DLD1 (cell line): ENCODE data around the gene PTCD1.
"Not testable (repeated sequence)": the region's sequence is repeated elsewhere in the genome, so short reads cannot be mapped to it uniquely, and the experiment has no call there.

Experiments used
- in situ Hi-C: cut with HindIII; loops from 2 replicates; pipeline ENCODE4 v1.10.0; 2017; ENCODE audit warnings: low sequenced_read_pairs

The PTCD1 gene

DNA sequence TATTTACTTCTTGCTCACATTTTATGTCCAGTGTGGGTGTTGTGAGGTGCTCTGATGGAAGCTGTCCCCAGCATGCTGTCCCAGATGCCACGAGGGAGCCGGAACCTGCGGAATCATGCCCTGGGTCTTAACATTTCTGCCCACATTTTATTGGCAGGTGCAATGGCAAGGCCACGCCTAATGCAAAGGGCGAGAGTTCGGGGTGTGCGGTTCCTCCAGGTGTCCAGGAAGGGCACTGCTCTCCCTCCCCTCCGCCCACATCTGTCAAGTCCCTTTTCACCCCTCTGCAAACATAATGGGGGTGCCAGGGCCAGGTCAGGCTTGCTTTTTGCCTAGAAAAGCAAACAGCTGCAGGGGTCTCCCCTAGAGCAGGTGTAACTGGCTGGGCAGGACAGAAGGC is 46.6 kb downstream of the PTCD1 start:
- in situ Hi-C loops, result no loop called here

DNA sequence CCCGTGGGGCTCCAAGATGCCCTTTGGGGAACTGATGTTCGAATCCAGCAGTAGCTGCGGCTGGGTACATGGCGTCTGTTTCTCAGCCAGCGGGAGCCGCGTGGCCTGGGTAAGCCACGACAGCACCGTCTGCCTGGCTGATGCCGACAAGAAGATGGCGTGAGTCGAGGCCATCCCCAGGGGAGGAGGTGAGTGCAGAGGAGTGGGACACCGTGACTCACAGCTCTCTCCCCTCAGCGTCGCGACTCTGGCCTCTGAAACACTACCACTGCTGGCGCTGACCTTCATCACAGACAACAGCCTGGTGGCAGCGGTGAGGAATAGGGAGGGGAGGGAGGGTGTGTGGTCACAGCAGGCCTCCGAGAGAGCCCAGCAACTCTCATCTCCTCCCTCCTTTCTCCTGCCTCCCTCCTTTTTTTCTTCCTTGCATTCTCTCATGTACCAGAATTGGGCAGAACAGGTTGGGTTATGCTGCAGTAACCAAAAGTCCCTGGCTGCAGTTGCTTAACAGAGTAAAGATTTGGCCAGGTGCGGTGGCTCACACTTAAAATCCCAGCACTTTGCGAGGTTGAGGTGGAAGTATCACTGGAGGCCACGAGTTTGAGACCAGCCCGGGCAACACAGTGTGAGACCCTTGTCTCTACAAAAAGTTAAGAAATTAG is 47.5 kb downstream of the PTCD1 start:
- in situ Hi-C loops, result no loop called here

DNA sequence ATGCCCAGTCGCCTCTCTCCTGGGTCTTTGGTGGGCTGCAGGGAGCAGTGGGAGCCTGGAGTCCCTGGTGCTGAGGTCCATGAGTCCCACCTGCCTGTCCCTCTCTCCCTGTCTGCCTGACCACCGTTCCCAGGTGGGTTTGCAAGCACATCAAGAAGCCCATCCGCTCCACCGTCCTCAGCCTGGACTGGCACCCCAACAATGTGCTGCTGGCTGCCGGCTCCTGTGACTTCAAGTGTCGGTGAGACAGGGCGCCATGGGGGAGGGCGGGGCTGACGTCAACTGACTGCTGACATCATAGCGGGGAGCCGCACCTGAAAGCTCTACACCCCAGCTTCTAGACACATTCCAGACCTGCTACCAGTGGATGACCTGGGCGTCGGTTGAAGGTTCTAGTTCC is 48.8 kb downstream of the PTCD1 start:
- in situ Hi-C loops, result no loop called here

DNA sequence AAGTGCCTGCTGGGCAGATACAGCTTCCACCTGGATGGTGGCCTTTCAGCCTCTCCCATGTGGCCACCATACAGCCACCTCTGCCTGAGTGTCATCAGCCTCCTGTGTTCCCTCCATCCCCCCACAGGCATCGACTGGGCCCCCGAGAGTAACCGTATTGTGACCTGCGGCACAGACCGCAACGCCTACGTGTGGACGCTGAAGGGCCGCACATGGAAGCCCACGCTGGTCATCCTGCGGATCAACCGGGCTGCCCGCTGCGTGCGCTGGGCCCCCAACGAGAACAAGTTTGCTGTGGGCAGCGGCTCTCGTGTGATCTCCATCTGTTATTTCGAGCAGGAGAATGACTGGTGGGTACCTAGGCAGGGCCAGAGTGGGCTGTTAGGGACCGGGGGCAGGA is 50.7 kb downstream of the PTCD1 start:
- in situ Hi-C loops, result no loop called here

DNA sequence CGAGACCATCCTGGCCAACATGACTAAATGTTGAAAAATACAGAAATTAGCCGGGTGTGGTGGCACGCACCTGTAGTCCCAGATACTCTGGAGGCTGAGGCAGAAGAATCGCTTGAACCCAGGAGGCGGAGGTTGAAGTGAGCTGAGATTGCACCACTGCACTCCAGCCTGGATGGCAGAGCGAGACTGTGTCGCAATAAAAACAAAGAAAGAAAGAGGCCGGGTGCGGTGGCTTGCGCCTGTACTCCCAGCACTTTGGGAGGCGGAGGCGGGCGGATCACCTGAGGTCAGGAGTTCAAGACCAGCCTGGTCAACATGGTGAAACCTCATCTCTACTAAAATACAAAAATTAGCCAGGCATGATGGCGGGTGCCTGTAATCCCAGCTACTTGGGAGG is 51.4 kb downstream of the PTCD1 start:
- in situ Hi-C loops, result not testable (repeated sequence)

DNA sequence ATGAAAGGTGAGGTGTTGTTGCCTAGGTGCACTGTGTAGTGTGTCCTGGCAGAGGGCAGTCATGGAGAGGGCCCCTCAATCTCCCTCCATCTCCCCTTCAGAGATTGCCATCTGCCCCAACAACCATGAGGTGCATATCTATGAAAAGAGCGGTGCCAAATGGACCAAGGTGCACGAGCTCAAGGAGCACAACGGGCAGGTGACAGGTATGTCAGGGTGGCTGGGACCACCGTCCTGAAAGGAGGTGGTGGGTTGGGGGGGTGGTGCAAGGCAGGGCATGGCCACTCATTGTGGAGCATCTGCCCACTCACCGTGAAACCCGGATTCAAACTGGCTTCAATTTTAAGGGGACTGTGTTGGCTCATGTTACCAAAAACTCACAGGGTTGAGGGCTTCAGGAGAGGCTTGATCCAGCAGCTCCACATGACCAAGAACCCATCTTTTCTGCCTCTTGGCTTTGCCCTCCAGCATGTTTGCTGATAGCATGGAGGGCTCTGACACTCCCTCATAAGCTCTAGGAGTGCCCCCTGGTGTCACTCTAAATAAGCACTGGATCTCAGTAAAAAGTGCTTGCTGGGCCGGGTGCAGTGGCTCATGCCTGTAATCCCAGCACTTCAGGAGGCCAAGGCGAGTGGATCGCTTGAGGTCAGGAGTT is 51.9 kb downstream of the PTCD1 start:
- in situ Hi-C loops, result no loop called here

DNA sequence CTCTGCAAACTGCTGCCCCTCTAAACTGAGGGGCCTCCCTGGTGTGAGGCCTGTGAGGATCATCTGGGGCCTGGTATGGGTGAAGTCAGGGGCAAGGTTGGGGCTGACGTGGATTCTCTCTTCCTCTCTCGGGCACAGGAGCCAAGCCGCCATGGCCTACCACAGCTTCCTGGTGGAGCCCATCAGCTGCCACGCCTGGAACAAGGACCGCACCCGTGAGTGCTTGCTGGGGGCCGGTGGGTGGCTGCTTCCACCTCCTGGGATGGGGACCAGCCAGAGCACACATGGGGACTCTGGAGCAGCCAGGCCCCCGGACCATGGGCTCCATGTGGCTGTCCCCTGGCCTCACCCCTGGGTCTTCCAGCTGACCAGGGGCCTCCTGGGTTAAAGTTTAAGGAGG is 53.0 kb downstream of the PTCD1 start:
- in situ Hi-C loops, result no loop called here

DNA sequence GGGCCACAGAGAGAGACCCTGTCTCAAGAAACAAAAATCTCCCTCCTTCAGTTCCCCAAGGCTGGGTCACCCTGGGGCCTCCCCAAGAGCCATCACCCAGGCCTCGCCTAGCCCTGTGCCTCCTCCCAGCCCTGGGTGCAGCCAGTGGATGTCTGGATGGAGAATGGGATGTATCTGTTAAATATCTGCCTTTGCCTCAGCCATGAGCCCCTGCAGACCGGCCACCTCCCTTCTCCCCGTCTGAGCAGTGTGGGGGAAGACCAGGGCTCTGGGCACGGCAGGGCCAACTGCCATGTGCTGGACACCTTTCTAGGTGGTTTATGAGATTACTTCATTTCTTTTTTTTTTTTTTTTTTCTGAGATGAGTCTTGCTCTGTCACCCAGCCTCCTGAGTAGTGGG is 54.1 kb downstream of the PTCD1 start:
- in situ Hi-C loops, result no loop called here

DNA sequence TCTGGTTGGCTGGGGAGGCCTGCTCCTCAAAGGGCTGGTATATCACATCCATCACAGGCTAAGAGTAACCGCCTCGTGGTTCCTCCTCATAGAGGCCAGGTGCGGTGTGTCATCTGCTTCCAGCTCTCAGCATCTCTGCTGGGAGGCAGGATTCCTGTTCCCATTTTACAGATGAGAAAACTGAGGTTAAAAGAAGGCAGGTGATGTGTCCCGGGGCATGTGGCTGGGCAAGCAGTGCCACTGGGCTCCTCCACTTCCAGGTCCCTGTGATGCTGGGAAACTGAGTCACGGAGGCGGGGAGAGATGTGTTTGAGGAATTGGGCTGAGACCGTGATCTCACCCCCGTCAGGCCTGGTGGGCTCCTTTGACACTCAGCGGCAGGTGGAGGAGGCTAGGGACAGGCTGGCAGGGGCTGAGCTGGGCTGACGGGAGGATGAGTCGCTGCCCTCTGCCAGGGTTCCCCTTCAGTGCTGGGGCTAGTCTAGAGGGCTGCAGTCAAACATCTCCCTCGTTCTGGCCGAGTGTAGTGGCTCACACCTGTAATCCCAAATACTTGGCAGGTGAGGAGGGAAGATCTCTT is 54.7 kb downstream of the PTCD1 start:
- in situ Hi-C loops, result no loop called here

DNA sequence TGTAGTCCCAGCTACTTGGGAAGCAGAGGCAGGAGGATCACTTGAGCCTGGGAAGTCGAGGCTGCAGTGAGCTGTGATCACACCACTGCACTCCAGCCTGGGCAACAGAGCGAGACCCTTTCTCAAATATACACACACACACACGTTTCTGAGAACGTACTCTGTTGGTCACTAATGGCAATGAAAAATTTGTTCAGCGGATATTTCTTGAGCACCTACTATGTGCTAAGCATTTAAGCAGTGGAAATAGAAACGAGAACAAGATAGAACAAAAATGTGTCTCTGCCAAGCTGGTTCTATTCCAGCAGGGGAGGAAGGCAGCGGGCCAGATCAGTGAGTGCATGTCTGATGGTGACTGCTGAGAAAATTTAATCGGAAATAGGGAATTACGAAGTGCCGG is 55.4 kb downstream of the PTCD1 start:
- in situ Hi-C loops, result no loop called here

DNA sequence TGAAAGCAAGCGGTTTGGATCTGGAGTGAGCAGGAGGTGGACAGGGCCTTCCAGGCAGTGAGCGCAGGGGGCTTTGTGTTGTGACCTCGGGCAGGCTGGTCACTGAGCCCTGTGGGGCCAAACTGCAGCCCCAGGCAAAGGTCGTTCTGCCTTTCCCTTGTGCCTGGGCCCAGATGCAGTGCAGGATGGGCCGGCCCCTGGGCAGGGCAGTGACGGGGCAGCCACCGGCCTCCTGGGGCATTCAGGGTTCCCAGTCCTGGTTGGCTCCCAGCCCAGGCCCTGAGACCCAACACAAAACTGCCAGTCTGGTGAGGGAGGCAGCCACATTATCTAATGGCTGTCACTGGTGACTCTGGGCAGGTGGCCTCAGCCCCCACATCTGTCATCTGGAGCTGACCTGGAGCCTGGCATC is 56.9 kb downstream of the PTCD1 start:
- in situ Hi-C loops, result no loop called here

DNA sequence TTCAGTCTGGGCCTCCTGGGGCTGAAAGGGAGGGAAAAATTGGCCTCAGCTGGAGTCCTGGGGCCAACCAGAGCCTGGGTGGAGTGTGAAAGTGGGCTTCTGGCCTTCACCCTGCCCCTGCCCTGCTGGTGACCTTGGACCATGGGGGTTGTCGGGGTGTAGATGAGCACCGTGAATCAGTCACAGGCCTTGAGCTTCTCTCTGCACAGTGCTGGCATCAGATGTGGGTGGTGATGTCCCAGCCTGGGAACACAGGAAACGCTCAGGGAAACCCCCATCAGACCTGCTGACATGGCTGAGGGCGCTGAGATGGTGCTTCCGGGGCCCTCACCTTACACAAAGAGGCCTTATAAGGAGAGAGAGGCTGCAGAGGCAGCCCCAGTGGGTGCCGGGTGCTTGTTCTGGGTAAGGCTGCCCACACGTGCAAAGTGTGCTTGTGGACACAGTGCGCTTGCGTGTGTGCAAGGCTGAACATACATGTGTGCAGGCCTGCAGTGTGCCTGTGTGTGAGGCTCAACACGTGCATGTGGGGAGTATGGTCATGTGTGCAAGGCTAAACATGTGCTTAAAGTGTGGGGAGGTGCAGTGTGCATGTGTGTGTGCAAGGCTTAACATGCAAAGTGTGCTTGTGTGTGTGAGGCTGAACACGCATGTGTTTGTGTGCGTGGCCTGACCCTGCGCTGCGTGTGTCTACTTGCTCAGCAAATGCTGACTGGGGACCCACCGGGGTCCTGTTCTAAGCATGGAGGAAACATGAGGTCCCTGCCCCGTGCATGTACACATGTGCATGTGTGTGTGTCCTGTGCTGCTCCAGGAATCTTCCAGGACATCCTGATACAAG is 57.6 kb downstream of the PTCD1 start:
- in situ Hi-C loops, result no loop called here

DNA sequence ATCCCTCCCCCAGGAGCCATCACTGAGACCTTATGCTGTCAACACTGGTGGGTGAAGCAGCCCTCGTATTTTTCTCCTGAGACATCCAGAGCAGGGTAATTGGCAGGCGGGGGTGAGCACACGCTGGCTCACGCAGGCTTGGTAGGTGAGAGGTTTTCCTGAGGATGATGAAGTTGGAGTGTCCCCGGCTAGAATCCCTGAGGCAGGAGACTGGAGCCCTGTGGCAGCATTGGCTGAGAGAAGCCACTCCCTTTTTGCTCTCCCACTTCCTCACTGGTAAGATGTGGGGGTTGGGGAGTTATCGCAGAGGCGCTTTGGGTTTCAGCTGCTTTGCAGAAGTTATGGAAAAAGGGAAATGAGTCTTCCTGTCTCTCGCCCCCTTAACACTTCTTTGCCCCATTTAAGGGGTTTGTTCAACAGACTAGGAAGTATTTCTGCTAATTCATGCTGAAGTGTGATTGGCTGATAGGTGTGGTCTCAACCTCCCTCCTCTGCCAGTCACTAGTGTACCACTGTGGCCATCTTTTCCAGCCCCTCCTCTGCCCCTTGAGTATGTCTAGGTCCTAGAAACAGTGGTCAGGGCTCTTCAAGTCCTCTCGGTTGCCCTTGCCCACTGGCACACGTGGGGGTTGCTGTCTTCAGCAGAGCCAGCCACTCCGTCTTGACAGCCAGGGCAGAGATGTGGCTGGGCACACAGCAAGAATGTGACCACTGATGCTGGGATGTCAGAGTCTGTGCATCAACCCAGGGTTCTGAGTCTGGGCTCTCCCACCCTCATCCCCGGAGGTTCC is 58.4 kb downstream of the PTCD1 start:
- in situ Hi-C loops, result no loop called here

DNA sequence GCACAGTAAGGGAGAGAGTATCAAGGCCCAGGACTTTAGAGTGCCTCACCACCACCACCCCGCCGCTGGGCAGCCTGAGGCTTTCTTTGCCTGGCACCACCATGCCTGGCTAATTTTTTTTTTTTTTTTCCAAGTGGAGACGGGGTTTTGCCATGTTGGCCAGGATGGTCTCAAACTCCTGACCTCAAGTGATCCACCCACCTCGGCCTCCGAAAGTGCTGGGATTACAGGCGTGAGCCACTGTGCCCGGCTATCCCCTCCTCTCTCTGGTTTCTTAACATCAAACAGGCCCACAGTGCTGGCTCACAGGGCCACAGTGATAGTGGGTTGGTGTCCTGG is 58.9 kb downstream of the PTCD1 start:
- in situ Hi-C loops, result not testable (repeated sequence)

DNA sequence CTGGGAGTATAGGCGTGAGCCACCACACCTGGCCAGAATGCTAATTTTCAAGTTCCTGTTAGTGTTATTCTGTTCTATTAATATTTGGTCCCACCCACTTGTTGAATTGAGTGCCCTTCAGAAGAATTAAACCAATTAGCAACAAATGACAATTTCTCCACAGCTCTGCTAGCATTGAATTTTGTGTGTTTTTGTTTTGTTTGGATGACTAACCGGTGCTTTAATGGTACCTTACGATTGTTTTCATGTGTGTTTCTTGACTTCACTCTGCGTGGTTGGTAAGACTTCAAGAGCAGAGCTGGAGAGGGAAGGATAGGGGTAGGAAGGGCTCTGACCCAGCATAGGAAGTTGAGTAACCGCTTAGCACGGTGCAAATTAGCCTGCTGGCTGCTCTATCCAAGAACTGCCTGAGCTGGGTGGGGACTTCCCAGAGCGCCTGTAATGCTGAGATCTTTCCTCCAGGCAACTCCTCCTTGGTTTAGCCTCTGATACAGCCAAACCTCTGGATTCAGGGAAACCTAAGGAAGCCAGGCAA is 59.5 kb downstream of the PTCD1 start:
- in situ Hi-C loops, result no loop called here

DNA sequence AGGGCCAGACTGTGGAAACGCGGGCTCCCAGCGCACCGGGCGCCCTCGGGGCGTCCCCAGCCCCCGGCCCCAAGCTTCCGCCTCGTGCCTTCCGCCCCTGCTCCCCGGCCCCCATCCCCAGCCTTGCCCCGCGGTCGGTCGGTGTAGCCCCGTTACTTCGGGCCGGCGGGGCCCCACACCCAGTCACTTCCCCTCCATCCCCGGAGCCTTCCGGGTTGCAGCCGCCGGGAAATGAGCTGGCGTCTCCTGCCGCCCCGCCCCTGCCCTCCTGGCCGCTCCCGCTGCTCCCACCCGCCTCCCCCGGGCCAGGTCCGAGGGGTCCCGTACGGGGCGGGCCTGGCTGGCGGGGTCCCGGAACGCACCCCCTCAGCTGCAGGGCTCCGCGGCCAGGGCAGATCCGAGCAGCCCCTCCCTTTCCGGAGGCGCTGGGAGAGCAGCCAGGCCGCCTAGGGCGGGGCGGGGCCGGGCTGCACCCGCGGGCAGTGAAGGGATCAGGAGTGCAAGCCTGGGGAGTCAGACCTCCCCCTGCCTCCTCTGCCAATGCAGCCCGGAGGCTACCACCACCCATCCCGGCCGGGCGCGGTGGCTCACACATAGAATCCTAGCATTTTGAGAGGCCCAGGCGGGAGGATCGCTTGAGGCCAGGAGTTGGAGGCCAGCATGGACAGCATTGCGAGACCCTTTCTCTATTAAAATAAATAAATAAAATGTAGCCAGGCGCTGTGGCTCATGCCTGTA is 63.4 kb downstream of the PTCD1 start:
- in situ Hi-C loops, result no loop called here

DNA sequence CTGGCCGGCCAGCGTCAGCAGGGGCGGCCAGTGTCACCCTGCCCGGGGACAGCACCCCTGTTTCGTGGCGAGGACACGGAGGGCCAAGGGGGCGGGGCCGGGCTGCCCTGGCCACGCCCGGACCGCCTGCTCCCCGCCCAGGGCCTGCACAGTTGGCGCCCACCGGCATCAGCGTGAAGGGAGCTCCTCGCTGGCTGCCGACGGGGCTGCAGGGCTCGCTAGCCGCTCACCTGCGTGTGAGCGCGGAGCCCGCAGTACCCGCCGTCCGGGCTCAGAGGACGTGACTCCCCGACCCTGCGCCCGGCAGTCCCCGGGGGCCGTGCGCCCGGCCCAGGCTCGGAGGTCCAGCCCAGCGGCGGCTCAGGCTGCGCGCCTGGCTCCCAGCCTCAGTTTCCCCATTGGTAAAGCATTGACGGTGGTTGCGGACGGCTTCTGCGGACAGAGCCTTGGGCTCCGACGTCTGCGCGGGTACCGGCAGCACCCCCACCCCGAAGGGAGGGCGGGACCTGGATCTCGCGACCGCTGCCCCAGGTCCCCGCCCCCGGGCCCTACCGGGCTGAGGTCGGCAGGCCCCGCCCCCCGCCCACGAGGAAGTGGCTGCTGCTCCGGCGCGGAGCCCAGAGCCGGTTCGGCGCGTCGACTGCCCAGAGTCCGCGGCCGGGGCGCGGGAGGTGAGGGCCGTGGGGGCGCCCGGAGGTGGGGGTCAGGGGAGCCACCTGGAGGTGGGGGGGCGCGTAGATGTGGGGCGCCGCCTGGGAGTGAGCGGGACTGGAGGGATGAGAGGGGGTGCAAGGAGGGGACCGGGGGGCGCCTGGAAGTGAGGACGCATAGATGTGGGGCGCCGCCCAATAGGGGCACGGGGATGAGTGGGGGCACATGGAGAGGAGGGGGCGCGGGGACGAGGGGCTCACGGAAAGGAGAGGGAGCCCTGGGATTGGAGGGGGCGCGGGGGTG is 64.2 kb downstream of the PTCD1 start, which contains the start of gene ARPC1B:
TSS of gene ARPC1B (plus strand) at position 620 of the 954 bp plus-strand sequence. CDS start 10,985 bp downstream, outside the sequence.
- in situ Hi-C loops, result no loop called here

DNA sequence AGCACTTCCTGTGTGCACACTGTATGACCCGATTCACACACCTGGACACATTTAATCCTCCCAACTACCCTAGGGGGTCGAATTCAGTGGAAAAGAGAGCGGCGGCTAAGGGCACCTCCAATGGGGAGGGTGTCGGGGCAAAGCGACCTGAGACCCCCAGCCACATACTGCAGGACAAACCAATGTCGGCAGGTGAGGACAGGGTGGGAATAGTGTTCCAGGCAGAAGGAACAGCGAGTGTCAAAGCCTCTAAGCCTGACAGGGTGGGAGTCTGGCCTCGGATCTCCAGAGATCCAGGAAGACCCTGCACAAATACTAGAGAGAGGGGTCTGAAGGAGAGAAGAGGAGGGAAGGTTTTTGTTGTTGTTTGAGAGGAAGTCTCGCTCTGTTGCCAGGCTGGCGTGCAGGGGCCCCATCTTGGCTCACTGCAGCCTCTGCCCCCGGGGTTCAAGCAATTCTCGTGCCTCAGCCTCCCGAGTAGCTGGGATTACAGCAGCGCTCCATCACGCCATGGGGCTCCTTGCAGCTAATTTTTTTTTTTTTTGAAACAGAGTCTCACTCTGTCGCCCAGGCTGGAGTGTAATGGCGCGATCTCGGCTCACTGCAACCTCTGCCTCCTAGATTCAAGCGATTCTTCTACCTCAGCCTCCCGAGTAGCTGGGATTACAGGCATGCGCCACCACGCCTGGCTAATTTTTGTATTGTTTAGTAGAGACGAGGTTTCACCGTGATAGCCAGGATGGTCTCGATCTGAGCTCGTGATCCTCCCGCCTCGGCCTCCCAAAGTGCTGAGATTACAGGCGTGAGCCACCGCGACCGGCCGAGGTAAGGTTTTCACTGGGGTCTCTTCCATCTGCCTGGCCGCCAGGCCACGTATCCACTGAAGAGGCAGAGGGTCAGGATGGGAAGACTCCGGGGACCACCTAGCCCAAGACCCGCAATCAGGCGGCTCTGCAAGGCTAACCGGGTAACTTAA is 65.2 kb downstream of the PTCD1 start:
- in situ Hi-C loops, result no loop called here
